ENCODE data around the gene FILIP1.

The FILIP1 gene

GRCh38 chr6:75318900-75319299, 174.7 kb downstream of the FILIP1 start:
- no peak for TF ChIP-seq CTCF (IDR thresholded peaks at IDR 0.05)

- TF ChIP-seq CTCF (IDR thresholded peaks at IDR 0.05), result no peak
Observed at GRCh38 chr6:75317503-75318206, 175.9 kb downstream of the FILIP1 start.

GRCh38 chr6:75315978-75316377, 177.6 kb downstream of the FILIP1 start:
- no peak for TF ChIP-seq CTCF (IDR thresholded peaks at IDR 0.05)

- TF ChIP-seq CTCF (IDR thresholded peaks at IDR 0.05), result no peak
Observed at GRCh38 chr6:75308250-75308988, 185.2 kb downstream of the FILIP1 start.

- no peak for TF ChIP-seq CTCF (IDR thresholded peaks at IDR 0.05)
Observed at GRCh38 chr6:75307364-75308004, 186.1 kb downstream of the FILIP1 start.

GRCh38 chr6:75306064-75306463, 187.5 kb downstream of the FILIP1 start:
- no peak for TF ChIP-seq CTCF (IDR thresholded peaks at IDR 0.05)

- no peak for TF ChIP-seq CTCF (IDR thresholded peaks at IDR 0.05)
Observed at GRCh38 chr6:75305573-75305972, 188.0 kb downstream of the FILIP1 start.
